NCI-H748 (cell line): ENCODE results near the gene CDH13.

Experiments used
- DNase-seq: peaks from one replicate; lab custom pipeline; 2025; ENCODE audit not compliant: unreplicated experiment; lab: John Stamatoyannopoulos, UW

CDH13 gene

GRCh38 chr16:83455716-83456115 is 828.9 kb downstream of the CDH13 start:
- DNase-seq, result no peak

GRCh38 chr16:83456934-83457333 is 830.2 kb downstream of the CDH13 start:
- no peak for DNase-seq

- DNase-seq, result no peak
Measured at GRCh38 chr16:83458612-83459011, 831.8 kb downstream of the CDH13 start.

- DNase-seq, result no peak
Measured at GRCh38 chr16:83464991-83465390, 838.2 kb downstream of the CDH13 start.

- no peak for DNase-seq
Measured at GRCh38 chr16:83470416-83470815, 843.6 kb downstream of the CDH13 start.

GRCh38 chr16:83472776-83473501 is 846.2 kb downstream of the CDH13 start:
- DNase-seq, result no peak

- DNase-seq, result no peak
Measured at GRCh38 chr16:83473926-83474650, 847.3 kb downstream of the CDH13 start.

- DNase-seq, result no peak
Measured at GRCh38 chr16:83475108-83475507, 848.3 kb downstream of the CDH13 start.

- DNase-seq, result no peak
Measured at GRCh38 chr16:83481589-83481988, 854.8 kb downstream of the CDH13 start.

- no peak for DNase-seq
Measured at GRCh38 chr16:83482545-83483162, 855.9 kb downstream of the CDH13 start.

GRCh38 chr16:83490073-83490472 is 863.3 kb downstream of the CDH13 start:
- no peak for DNase-seq

- DNase-seq, result no peak
Measured at GRCh38 chr16:83494459-83494858, 867.7 kb downstream of the CDH13 start.

- no peak for DNase-seq
Measured at GRCh38 chr16:83501481-83501880, 874.7 kb downstream of the CDH13 start.

GRCh38 chr16:83508295-83508694 is 881.5 kb downstream of the CDH13 start:
- no peak for DNase-seq

GRCh38 chr16:83509316-83509715 is 882.5 kb downstream of the CDH13 start:
- no peak for DNase-seq

- DNase-seq, result no peak
Measured at GRCh38 chr16:83510906-83511305, 884.1 kb downstream of the CDH13 start.

- no peak for DNase-seq
Measured at GRCh38 chr16:83513008-83513755, 886.4 kb downstream of the CDH13 start.

GRCh38 chr16:83515395-83515794 is 888.6 kb downstream of the CDH13 start:
- no peak for DNase-seq

GRCh38 chr16:83516931-83517330 is 890.2 kb downstream of the CDH13 start:
- DNase-seq, result no peak

- DNase-seq, result no peak
Measured at GRCh38 chr16:83517398-83517797, 890.6 kb downstream of the CDH13 start.

GRCh38 chr16:83520596-83520995 is 893.8 kb downstream of the CDH13 start:
- peak; percentile 11 for DNase-seq
